Peyer's patch (tissue), 4 donors: ENCODE results near the gene SGPL1. TPM values are rescaled to one million over a fixed set of nuclear protein-coding genes. Genes with fewer than 3 reads are reported as not detected.

Experiments
- DNase-seq, 3 donors: peaks; one replicate each; pipeline ENCODE4 v3.0.0-alpha.2; 2017 to 2019
- H3K27ac ChIP-seq, 4 donors: fragments of 200-600 bp; sonication (generic); one replicate each; pipeline ENCODE4 v1.5.1; 2016 to 2019
- H3K27me3 ChIP-seq, 2 donors: fragments of 200-600 bp; sonication (generic); one replicate each; pipeline ENCODE4 v1.5.1; 2019
- H3K36me3 ChIP-seq, 3 donors: fragments of 200-600 bp; sonication (generic); one replicate each; pipeline ENCODE4 v1.5.1; 2016 to 2019
- H3K4me1 ChIP-seq, 4 donors: fragments of 200-600 bp; sonication (generic); one replicate each; pipeline ENCODE4 v1.5.1; 2016 to 2019
- H3K4me3 ChIP-seq, 4 donors: fragments of 200-600 bp; sonication (generic); 1 replicate in 3 of 4; 2 replicates in 1 of 4; pipeline ENCODE4 v1.5.1; 2016 to 2019; ENCODE audit warnings: mild to moderate bottlenecking in 1 of 4
- H3K9me3 ChIP-seq, 4 donors: fragments of 200-600 bp; sonication (generic); one replicate each; pipeline ENCODE4 v1.5.1; 2016 to 2019; ENCODE audit warnings: mild to moderate bottlenecking in 1 of 4
- CTCF ChIP-seq, 6 experiments: fragments of 450-650 bp in 4 of 6; fragments of 200-600 bp in 2 of 6; sonication (generic) in 1 of 6; IDR thresholded peaks; one replicate each; pipeline ENCODE4 v1.5.1; 2017 to 2019; ENCODE audit warnings: antibody characterized with exemption in 6 of 6, mild to moderate bottlenecking in 3 of 6, moderate library complexity in 1 of 6
- POLR2A ChIP-seq, 2 donors: fragments of 450-650 bp; IDR thresholded peaks; one replicate each; pipeline ENCODE4 v1.5.1; 2017; ENCODE audit warnings: antibody characterized with exemption in 2 of 2, mild to moderate bottlenecking in 2 of 2, moderate library complexity in 2 of 2
- total RNA-seq, 4 donors: library from RNA; depleted of rRNA; stranded (reverse); fragments of >200 nt; gene quantifications; one replicate each; pipeline ENCODE4 v1.1.0, GENCODE V29; 2016

The SGPL1 gene
- total RNA-seq, 4 donors from 2014 or later: 31.4 to 101 (median 82.1) TPM

DNA sequence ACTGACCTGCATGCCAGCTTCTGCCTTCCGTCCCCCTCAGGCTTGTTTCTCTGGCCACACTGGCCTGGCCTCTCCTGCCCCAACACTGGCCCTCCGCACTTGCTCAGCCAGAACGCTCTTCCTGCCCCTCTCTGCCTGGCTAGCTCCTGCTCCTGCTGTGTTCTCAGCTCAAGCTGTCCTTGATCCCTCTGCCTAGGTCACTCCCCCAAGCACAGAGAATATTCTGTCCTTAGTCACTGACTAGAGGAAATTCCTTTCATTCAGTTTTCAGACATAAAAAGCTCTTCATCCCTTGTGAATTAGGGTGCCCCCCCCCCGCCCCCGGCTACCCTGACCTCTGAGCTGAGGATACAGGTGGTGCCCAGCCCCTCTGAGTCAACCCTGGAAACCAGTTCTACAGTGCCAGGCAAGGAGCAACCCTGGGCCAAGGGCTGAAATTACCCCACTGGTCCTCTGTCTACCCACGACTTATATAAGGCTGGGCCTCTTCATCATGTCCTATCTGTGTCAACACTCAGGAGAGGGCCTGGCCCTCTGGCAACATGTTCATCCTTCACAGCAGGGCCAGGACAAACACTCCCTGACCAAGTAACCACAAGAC, 6.6 kb upstream of the SGPL1 start:
- H3K27me3 ChIP-seq: no peaks in the 10 kb centered on the region
- TF ChIP-seq POLR2A (IDR thresholded peaks at IDR 0.05) (no peak), CTCF (IDR thresholded peaks at IDR 0.05) (no peak)
- no peaks in the 10 kb centered on the region for H3K4me1 ChIP-seq
- no peak overlapping the region for H3K27ac ChIP-seq
- no peak for DNase-seq
- no peaks in the 10 kb centered on the region for H3K9me3 ChIP-seq
- no peaks in the 10 kb centered on the region for H3K36me3 ChIP-seq
- H3K4me3 ChIP-seq: no peak overlapping the region

GRCh38 chr10:70809726-70810125, 6.0 kb upstream of the SGPL1 start:
- Histone ChIP-seq H3K4me1 (no peaks in the 10 kb centered on the region), H3K27ac (no peak overlapping the region), H3K9me3 (no peaks in the 10 kb centered on the region), H3K4me3 (no peak overlapping the region), H3K27me3 (no peaks in the 10 kb centered on the region), H3K36me3 (no peaks in the 10 kb centered on the region)
- TF ChIP-seq CTCF (IDR thresholded peaks at IDR 0.05): no peak
- TF ChIP-seq POLR2A (IDR thresholded peaks at IDR 0.05): no peak
- DNase-seq: no peak

- Histone ChIP-seq H3K4me1 (peaks cover 0 to 4% (median 2%) of the 10 kb centered on the region in 4 donors), H3K27me3 (no peaks in the 10 kb centered on the region), H3K27ac (no peak overlapping the region), H3K36me3 (no peaks in the 10 kb centered on the region), H3K4me3 (no peak overlapping the region), H3K9me3 (no peaks in the 10 kb centered on the region)
- TF ChIP-seq POLR2A (IDR thresholded peaks at IDR 0.05) (no peak), CTCF (IDR thresholded peaks at IDR 0.05) (no peak)
- no peak for DNase-seq
Measured at GRCh38 chr10:70810967-70811366, 4.8 kb upstream of the SGPL1 start.

GRCh38 chr10:70811881-70812280, 3.9 kb upstream of the SGPL1 start:
- no peak overlapping the region for H3K27ac ChIP-seq
- TF ChIP-seq POLR2A (IDR thresholded peaks at IDR 0.05) (no peak), CTCF (IDR thresholded peaks at IDR 0.05) (no peak)
- H3K4me3 ChIP-seq: no peak overlapping the region
- H3K9me3 ChIP-seq: no peaks in the 10 kb centered on the region
- no peak for DNase-seq
- no peaks in the 10 kb centered on the region for H3K36me3 ChIP-seq
- no peaks in the 10 kb centered on the region for H3K27me3 ChIP-seq
- H3K4me1 ChIP-seq: peaks cover 0 to 4% (median 2%) of the 10 kb centered on the region in 4 donors

DNA sequence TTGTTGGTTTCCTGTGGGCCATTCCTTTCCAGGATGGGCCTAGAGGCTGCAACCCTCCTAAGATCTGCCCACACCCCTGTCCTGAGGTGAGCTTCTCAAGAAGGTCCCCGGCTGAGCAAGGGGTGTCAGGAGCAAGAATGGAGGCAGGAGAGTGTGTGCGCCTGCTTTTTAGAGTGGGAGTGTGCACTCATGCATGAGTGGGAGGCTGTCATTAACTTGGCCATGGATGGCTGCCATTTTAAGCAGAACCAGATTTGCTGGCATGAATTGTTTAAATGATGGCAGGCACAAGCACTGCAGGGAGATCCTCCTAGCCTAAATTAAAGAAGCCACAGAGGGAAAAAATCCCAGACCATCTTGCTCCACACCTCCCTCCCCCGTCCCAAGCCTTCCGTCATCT, 2.9 kb upstream of the SGPL1 start:
- Histone ChIP-seq H3K4me1 (peaks cover 0 to 11% (median 4%) of the 10 kb centered on the region in 4 donors), H3K9me3 (no peaks in the 10 kb centered on the region), H3K4me3 (no peak overlapping the region), H3K36me3 (no peaks in the 10 kb centered on the region), H3K27ac (no peak overlapping the region), H3K27me3 (no peaks in the 10 kb centered on the region)
- TF ChIP-seq POLR2A (IDR thresholded peaks at IDR 0.05): no peak
- TF ChIP-seq CTCF (IDR thresholded peaks at IDR 0.05): no peak
- no peak for DNase-seq

GRCh38 chr10:70814126-70814525, 1.6 kb upstream of the SGPL1 start:
- TF ChIP-seq CTCF (IDR thresholded peaks at IDR 0.05) (no peak), POLR2A (IDR thresholded peaks at IDR 0.05) (no peak)
- Histone ChIP-seq H3K9me3 (no peaks in the 10 kb centered on the region), H3K27ac (no peak overlapping the region), H3K4me3 (no peak overlapping the region), H3K4me1 (peaks cover 0 to 14% (median 4%) of the 10 kb centered on the region in 4 donors), H3K27me3 (no peaks in the 10 kb centered on the region), H3K36me3 (peaks cover 0 to 5% (median 0%) of the 10 kb centered on the region in 3 donors)
- DNase-seq: no peak
